ENCODE measurements around the gene SOX9. TPM values are rescaled to one million over a fixed set of nuclear protein-coding genes. Genes with fewer than 3 reads are reported as not detected.

The SOX9 gene
- total RNA-seq, 1 experiment from 2014 or later = 31.1 TPM

DNA sequence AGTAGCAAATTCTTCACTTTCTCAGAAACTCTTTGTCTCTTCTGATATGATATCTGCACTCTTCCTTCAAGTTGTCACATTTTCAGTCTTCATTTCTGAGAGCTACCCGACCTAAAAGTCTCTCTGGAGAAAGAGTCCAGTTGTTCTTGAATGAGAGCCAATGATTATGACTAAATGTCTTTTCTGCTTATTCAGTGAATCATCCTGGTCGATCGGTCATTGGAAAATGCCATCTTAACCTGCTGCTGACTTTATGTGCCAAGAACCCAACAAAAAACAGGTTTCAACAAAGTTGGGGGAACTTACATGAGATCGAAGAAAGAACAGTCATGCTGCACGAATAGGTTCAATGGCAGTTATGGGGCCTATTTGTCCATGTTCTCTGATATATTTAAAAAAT lies 15.9 kb downstream of the SOX9 start:
- peaks cover 3% of the 10 kb centered on the region for H3K4me1 ChIP-seq (ENCODE audit: insufficient read depth, low read length, poor library complexity, severe bottlenecking)
- H3K36me3 ChIP-seq (ENCODE audit: insufficient read depth, low read length, poor library complexity, severe bottlenecking) = no peaks in the 10 kb centered on the region
- H3K9me3 ChIP-seq (ENCODE audit: low read depth, low read length, poor library complexity, severe bottlenecking) = no peaks in the 10 kb centered on the region
- POLR2A ChIA-PET (ENCODE audit: low non-redundant PET) = no interaction called here
- no peak overlapping the region for H3K27ac ChIP-seq (ENCODE audit: low read depth, low read length, poor library complexity, severe bottlenecking)
- H3K27me3 ChIP-seq (replicated peaks; ENCODE audit: insufficient read depth, low read depth, low read length, poor library complexity) = no peaks in the 10 kb centered on the region
- BruUV-seq (replicated peaks) = no TSS peak
- H3K4me3 ChIP-seq (ENCODE audit: low read depth, low read length, poor library complexity, severe bottlenecking) = no peak overlapping the region
- TF ChIP-seq EZH2 (IDR thresholded peaks at IDR 0.05; ENCODE audit: borderline replicate concordance, low read depth, low read length, poor library complexity, severe bottlenecking) (no peak), CTCF (conservative IDR thresholded peaks at IDR 0.05; ENCODE audit: low read depth, low read length) (no peak)
- CTCF ChIA-PET = no interaction called here
- no peak for DNase-seq (ENCODE audit: low spot score)
- intact Hi-C loops (cut with micrococcal nuclease; ENCODE audit: unreplicated experiment) = no loop called here

DNA sequence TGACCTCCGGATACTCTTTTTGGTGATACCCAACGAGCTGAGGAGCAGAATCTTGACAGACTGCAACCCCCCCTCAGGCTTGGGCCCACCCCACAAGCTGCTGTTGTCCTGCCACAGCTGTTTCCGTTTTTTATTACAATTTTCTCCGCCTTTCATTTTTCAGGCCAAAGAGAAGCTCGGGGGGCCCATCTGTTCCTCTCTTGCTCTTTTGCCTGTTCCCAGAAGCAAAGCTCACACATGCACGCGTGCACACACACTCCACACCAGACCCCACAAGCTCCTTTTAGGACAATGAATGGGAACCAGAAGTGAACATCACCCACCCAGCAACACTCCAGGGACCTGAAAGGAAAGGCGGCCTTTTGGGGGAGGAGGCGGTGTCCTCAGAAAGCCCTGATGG lies 16.3 kb downstream of the SOX9 start:
- Histone ChIP-seq H3K27me3 (replicated peaks; ENCODE audit: insufficient read depth, low read depth, low read length, poor library complexity) (no peaks in the 10 kb centered on the region), H3K9me3 (ENCODE audit: low read depth, low read length, poor library complexity, severe bottlenecking) (no peaks in the 10 kb centered on the region), H3K36me3 (ENCODE audit: insufficient read depth, low read length, poor library complexity, severe bottlenecking) (no peaks in the 10 kb centered on the region), H3K4me3 (ENCODE audit: low read depth, low read length, poor library complexity, severe bottlenecking) (no peak overlapping the region), H3K27ac (ENCODE audit: low read depth, low read length, poor library complexity, severe bottlenecking) (no peak overlapping the region), H3K4me1 (ENCODE audit: insufficient read depth, low read length, poor library complexity, severe bottlenecking) (peaks cover 3% of the 10 kb centered on the region)
- intact Hi-C loops (cut with micrococcal nuclease; ENCODE audit: unreplicated experiment) = no loop called here
- ChIA-PET POLR2A (ENCODE audit: low non-redundant PET) (interaction anchor here (0.7 kb wide), 1 partner anchor 14 kb away, joined by 5 read pairs; no protein-coding TSS in a partner anchor), CTCF (no interaction called here)
- TF ChIP-seq EZH2 (IDR thresholded peaks at IDR 0.05; ENCODE audit: borderline replicate concordance, low read depth, low read length, poor library complexity, severe bottlenecking) (no peak), CTCF (conservative IDR thresholded peaks at IDR 0.05; ENCODE audit: low read depth, low read length) (no peak)
- BruUV-seq (replicated peaks) = no TSS peak
- no peak for DNase-seq (ENCODE audit: low spot score)

GRCh38 chr17:72139212-72139611 lies 18.4 kb downstream of the SOX9 start:
- Histone ChIP-seq H3K9me3 (ENCODE audit: low read depth, low read length, poor library complexity, severe bottlenecking) (no peaks in the 10 kb centered on the region), H3K4me1 (ENCODE audit: insufficient read depth, low read length, poor library complexity, severe bottlenecking) (peaks cover 3% of the 10 kb centered on the region), H3K4me3 (ENCODE audit: low read depth, low read length, poor library complexity, severe bottlenecking) (no peak overlapping the region), H3K27ac (ENCODE audit: low read depth, low read length, poor library complexity, severe bottlenecking) (no peak overlapping the region), H3K36me3 (ENCODE audit: insufficient read depth, low read length, poor library complexity, severe bottlenecking) (no peaks in the 10 kb centered on the region), H3K27me3 (replicated peaks; ENCODE audit: insufficient read depth, low read depth, low read length, poor library complexity) (no peaks in the 10 kb centered on the region)
- ChIA-PET CTCF (no interaction called here), POLR2A (ENCODE audit: low non-redundant PET) (interaction anchor here (0.7 kb wide), 1 partner anchor 226 kb away, joined by 3 read pairs; no protein-coding TSS in a partner anchor)
- no TSS peak for BruUV-seq (replicated peaks)
- intact Hi-C loops (cut with micrococcal nuclease; ENCODE audit: unreplicated experiment) = no loop called here
- no peak for TF ChIP-seq CTCF (conservative IDR thresholded peaks at IDR 0.05; ENCODE audit: low read depth, low read length)
- TF ChIP-seq EZH2 (IDR thresholded peaks at IDR 0.05; ENCODE audit: borderline replicate concordance, low read depth, low read length, poor library complexity, severe bottlenecking) = no peak
- DNase-seq (ENCODE audit: low spot score) = no peak

Measured in A673 (cell line).